Measurements from ENCODE around the gene TNNT3.

TNNT3 gene

GRCh38 chr11:1918436-1919315, 827 bp upstream of the TNNT3 start:
- Histone ChIP-seq H3K27ac (ENCODE audit: low read depth, low read length) (no peak overlapping the region), H3F3A (ENCODE audit: control insufficient read depth, insufficient read depth) (no peaks in the 10 kb centered on the region), H3K4me2 (ENCODE audit: low read length) (no peak overlapping the region), H3K36me3 (ENCODE audit: control insufficient read depth, low read length) (no peaks in the 10 kb centered on the region), H3K27me3 (ENCODE audit: control insufficient read depth, low read length) (no peaks in the 10 kb centered on the region), H3K4me3 (ENCODE audit: low read length) (no peak overlapping the region), H3K9me3 (ENCODE audit: control insufficient read depth, insufficient read depth, low read length) (no peaks in the 10 kb centered on the region), H3K4me1 (ENCODE audit: control insufficient read depth, low read length) (no peaks in the 10 kb centered on the region), H4K20me1 (ENCODE audit: control insufficient read depth, insufficient read depth, low read depth, low read length) (no peaks in the 10 kb centered on the region), H3K9me2 (replicated peaks; ENCODE audit: control insufficient read depth, low read length) (no peaks in the 10 kb centered on the region), H3K79me2 (ENCODE audit: control insufficient read depth, low read length) (no peaks in the 10 kb centered on the region)
- TF ChIP-seq EZH2phosphoT487 (IDR thresholded peaks at IDR 0.05; ENCODE audit: borderline replicate concordance, low read length) (no peak), CTCF (IDR thresholded peaks at IDR 0.05; ENCODE audit: low read depth, low read length, poor library complexity, severe bottlenecking) (no peak)

- Histone ChIP-seq H3K9me2 (replicated peaks; ENCODE audit: control insufficient read depth, low read length) (no peaks in the 10 kb centered on the region), H3K36me3 (ENCODE audit: control insufficient read depth, low read length) (no peaks in the 10 kb centered on the region), H3K4me3 (ENCODE audit: low read length) (no peak overlapping the region), H3K27ac (ENCODE audit: low read depth, low read length) (no peak overlapping the region), H3K79me2 (ENCODE audit: control insufficient read depth, low read length) (no peaks in the 10 kb centered on the region), H3F3A (ENCODE audit: control insufficient read depth, insufficient read depth) (no peaks in the 10 kb centered on the region), H3K4me2 (ENCODE audit: low read length) (no peak overlapping the region), H3K27me3 (ENCODE audit: control insufficient read depth, low read length) (no peaks in the 10 kb centered on the region), H3K9me3 (ENCODE audit: control insufficient read depth, insufficient read depth, low read length) (no peaks in the 10 kb centered on the region), H3K4me1 (ENCODE audit: control insufficient read depth, low read length) (no peaks in the 10 kb centered on the region), H4K20me1 (ENCODE audit: control insufficient read depth, insufficient read depth, low read depth, low read length) (no peaks in the 10 kb centered on the region)
- TF ChIP-seq EZH2phosphoT487 (IDR thresholded peaks at IDR 0.05; ENCODE audit: borderline replicate concordance, low read length) (no peak), CTCF (IDR thresholded peaks at IDR 0.05; ENCODE audit: low read depth, low read length, poor library complexity, severe bottlenecking) (no peak)
These were observed 815 bp downstream of the TNNT3 start for GRCh38 chr11:1920128-1920908.

GRCh38 chr11:1920909-1921573, 1.5 kb downstream of the TNNT3 start:
- no peaks in the 10 kb centered on the region for H3K27me3 ChIP-seq (ENCODE audit: control insufficient read depth, low read length)
- H3K9me3 ChIP-seq (ENCODE audit: control insufficient read depth, insufficient read depth, low read length) = no peaks in the 10 kb centered on the region

More at GRCh38 chr11:1920909-1921573, 1.5 kb downstream of the TNNT3 start:
- Histone ChIP-seq H4K20me1 (ENCODE audit: control insufficient read depth, insufficient read depth, low read depth, low read length) (no peaks in the 10 kb centered on the region), H3K79me2 (ENCODE audit: control insufficient read depth, low read length) (no peaks in the 10 kb centered on the region), H3K4me3 (ENCODE audit: low read length) (no peak overlapping the region), H3K36me3 (ENCODE audit: control insufficient read depth, low read length) (no peaks in the 10 kb centered on the region), H3F3A (ENCODE audit: control insufficient read depth, insufficient read depth) (no peaks in the 10 kb centered on the region), H3K4me1 (ENCODE audit: control insufficient read depth, low read length) (no peaks in the 10 kb centered on the region), H3K4me2 (ENCODE audit: low read length) (no peak overlapping the region), H3K27ac (ENCODE audit: low read depth, low read length) (no peak overlapping the region), H3K9me2 (replicated peaks; ENCODE audit: control insufficient read depth, low read length) (no peaks in the 10 kb centered on the region)
- TF ChIP-seq CTCF (IDR thresholded peaks at IDR 0.05; ENCODE audit: low read depth, low read length, poor library complexity, severe bottlenecking) (no peak), EZH2phosphoT487 (IDR thresholded peaks at IDR 0.05; ENCODE audit: borderline replicate concordance, low read length) (no peak)
